Calu3 (cell line): ENCODE data around the gene COL15A1. TPM values are rescaled to one million over a fixed set of nuclear protein-coding genes. Genes with fewer than 3 reads are reported as not detected.

Source experiments
- BruUV-seq: library from RNA; stranded (reverse); fragments of 400-500 nt; replicated peaks from 2 replicates; lab custom pipeline; 2021; lab: Mats Ljungman, UMichigan
- CTCF ChIA-PET: fragments of 300-600 bp; sonication (Branson Sonifier 250); formaldehyde crosslinking; loops from one replicate; lab custom pipeline; 2022; ENCODE audit warnings: antibody characterized with exemption; lab: Charles Lee
- DNase-seq: peaks from one replicate; pipeline ENCODE4 v3.0.0; 2022
- H3K27ac Mint-ChIP-seq: one replicate; pipeline ENCODE4 v1.8.0; 2022; ENCODE audit warnings: mixed read lengths; ENCODE audit not compliant: unreplicated experiment
- H3K27me3 Mint-ChIP-seq: one replicate; pipeline ENCODE4 v1.8.0; 2022; ENCODE audit warnings: mixed read lengths; ENCODE audit not compliant: unreplicated experiment
- H3K36me3 Mint-ChIP-seq: one replicate; pipeline ENCODE4 v1.8.0; 2022; ENCODE audit warnings: mild to moderate bottlenecking, moderate library complexity, mixed read lengths; ENCODE audit not compliant: insufficient read depth, unreplicated experiment
- H3K4me1 Mint-ChIP-seq: one replicate; pipeline ENCODE4 v1.8.0; 2022; ENCODE audit warnings: mild to moderate bottlenecking, low read depth, mixed read lengths; ENCODE audit not compliant: unreplicated experiment
- H3K4me3 Mint-ChIP-seq: one replicate; pipeline ENCODE4 v1.8.0; 2022; ENCODE audit warnings: mild to moderate bottlenecking, low read depth, moderate library complexity, mixed read lengths; ENCODE audit not compliant: unreplicated experiment
- H3K9me3 Mint-ChIP-seq: one replicate; pipeline ENCODE4 v1.8.0; 2022; ENCODE audit warnings: low read depth, mixed read lengths; ENCODE audit not compliant: unreplicated experiment
- CTCF ChIP-seq: fragments of 200-600 bp; IDR thresholded peaks from one replicate; pipeline ENCODE4 v1.8.0; 2022; ENCODE audit warnings: antibody characterized with exemption; ENCODE audit not compliant: unreplicated experiment
- intact Hi-C: fragments of 100-400 bp; cut with micrococcal nuclease; formaldehyde crosslinking; loops from one replicate; pipeline ENCODE4 v1.10.0; 2022; ENCODE audit not compliant: unreplicated experiment
- total RNA-seq: library from RNA; stranded (reverse); gene quantifications from 2 replicates; pipeline ENCODE4 v1.2.3, GENCODE V29; 2022

The COL15A1 gene
- total RNA-seq, 1 experiment from 2014 or later = not detected

- no peak for TF ChIP-seq CTCF
- DNase-seq = no peak
- H3K27me3 Mint-ChIP-seq = peaks cover 48% of the 10 kb centered on the region
These were observed 143.8 kb downstream of the COL15A1 start for GRCh38 chr9:99087462-99087861.

GRCh38 chr9:99090336-99091130 lies 146.8 kb downstream of the COL15A1 start:
- Mint-ChIP-seq H3K27me3 (peaks cover 35% of the 10 kb centered on the region), H3K9me3 (no peaks in the 10 kb centered on the region), H3K36me3 (no peaks in the 10 kb centered on the region), H3K4me1 (no peaks in the 10 kb centered on the region), H3K27ac (no peak overlapping the region), H3K4me3 (no peak overlapping the region)
- no peak for TF ChIP-seq CTCF
- CTCF ChIA-PET = no interaction called here
- intact Hi-C loops = no loop called here
- DNase-seq = no peak
- BruUV-seq = no TSS peak

More at GRCh38 chr9:99087462-99087861, 143.8 kb downstream of the COL15A1 start:
- no peak overlapping the region for H3K27ac Mint-ChIP-seq
- BruUV-seq = no TSS peak
- H3K36me3 Mint-ChIP-seq = no peaks in the 10 kb centered on the region
- H3K4me1 Mint-ChIP-seq = no peaks in the 10 kb centered on the region
- intact Hi-C loops = no loop called here
- no peaks in the 10 kb centered on the region for H3K9me3 Mint-ChIP-seq
- CTCF ChIA-PET = no interaction called here
- no peak overlapping the region for H3K4me3 Mint-ChIP-seq

- H3K4me1 Mint-ChIP-seq = no peaks in the 10 kb centered on the region
- H3K27ac Mint-ChIP-seq = no peak overlapping the region
- intact Hi-C loops = no loop called here
- no peak for DNase-seq
- no TSS peak for BruUV-seq
- TF ChIP-seq CTCF = no peak
- no peaks in the 10 kb centered on the region for H3K36me3 Mint-ChIP-seq
- H3K4me3 Mint-ChIP-seq = no peak overlapping the region
- CTCF ChIA-PET = no interaction called here
- H3K27me3 Mint-ChIP-seq = peaks cover 34% of the 10 kb centered on the region
- H3K9me3 Mint-ChIP-seq = no peaks in the 10 kb centered on the region
These were observed 149.2 kb downstream of the COL15A1 start for GRCh38 chr9:99092643-99093491.

- Mint-ChIP-seq H3K27me3 (peaks cover 34% of the 10 kb centered on the region), H3K9me3 (no peaks in the 10 kb centered on the region), H3K27ac (no peak overlapping the region), H3K4me3 (no peak overlapping the region), H3K36me3 (no peaks in the 10 kb centered on the region), H3K4me1 (no peaks in the 10 kb centered on the region)
- CTCF ChIA-PET = no interaction called here
- no TSS peak for BruUV-seq
- no peak for TF ChIP-seq CTCF
- intact Hi-C loops = no loop called here
- DNase-seq = no peak
These were observed 149.7 kb downstream of the COL15A1 start for GRCh38 chr9:99093492-99093791.
